Endothelial cell of hepatic sinusoid (primary cell): ENCODE measurements around the gene PIK3R6.

Source experiments
- in situ Hi-C: cut with HindIII; loops from 2 replicates; pipeline ENCODE4 v1.10.0; 2017; ENCODE audit warnings: low sequenced_read_pairs

Gene PIK3R6

DNA sequence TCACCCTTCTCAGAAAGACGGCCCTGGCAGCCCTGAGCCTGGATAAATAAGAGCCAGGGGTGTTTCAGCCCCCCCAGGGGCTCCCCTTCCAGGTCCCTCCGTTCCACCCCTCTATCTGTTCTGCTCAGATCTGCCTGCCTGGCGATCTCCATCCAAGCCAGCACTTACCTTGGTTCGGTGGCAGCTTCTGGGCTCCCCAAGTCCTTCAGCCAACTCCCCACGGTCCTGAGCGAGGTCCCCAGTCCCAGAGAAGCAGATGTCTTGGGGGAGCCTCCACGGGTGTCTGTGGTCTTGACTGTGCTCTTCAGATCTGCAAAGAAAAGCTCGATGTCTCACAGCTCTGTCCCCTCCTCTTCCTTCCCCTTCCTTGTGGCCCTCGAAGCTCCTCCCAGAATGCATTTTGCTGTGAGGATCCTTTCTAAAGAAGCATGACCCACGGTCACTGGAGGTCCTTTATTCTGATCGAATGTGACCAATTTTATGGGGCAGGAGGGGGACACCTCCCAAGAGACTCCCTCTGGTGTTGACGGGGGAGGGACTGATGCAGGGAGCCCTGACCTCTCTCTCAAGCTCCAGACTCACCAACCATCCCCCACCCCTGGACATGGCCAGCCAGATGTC is at the start of gene PIK3R6:
Gene PIK3R6, minus strand, starts transcription at position 314 of the 621 bp plus-strand sequence. CDS start 17,880 bp downstream, outside the sequence.
- in situ Hi-C loops: no loop called here

DNA sequence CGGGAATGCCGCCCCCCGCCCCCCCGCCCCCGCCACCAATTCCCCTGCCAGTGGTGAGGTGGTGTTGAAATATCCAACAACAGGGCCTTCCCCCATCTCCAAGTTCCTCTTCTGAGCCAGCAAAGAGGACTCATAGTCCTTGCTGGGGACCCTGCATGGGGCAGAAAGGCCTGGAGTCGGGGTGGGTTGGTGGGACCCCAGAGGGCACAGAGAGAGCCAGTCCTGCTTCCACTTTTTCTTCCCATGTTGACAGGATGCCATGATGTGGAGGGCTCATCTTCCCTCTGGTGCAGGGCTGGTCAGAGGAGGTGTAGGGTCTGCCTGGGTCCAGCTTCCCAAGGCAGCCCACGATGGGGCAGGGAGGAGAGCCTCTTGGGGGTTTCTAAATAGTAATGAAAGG is 49.0 kb upstream of the PIK3R6 start:
- in situ Hi-C loops: no loop called here

DNA sequence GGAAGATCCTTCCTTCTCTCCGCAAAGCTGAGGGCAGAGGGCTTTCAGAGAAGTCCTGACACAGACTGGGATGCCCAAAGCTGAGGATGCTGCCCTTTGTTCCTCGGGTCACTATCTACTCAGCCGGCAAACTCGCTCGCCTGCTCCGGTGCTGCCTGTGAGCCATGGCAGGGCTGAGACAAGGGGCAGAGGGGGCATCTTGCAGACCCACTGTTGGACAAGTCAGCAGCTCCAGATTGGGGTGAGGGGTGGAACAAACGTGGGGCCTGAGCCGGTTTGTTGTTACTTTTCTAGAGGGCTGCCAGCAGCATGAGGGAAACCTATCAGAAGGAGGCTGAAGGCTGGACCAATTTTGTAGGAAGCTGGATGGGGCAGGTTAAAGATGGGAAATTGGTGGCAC is 47.1 kb upstream of the PIK3R6 start:
- in situ Hi-C loops: no loop called here

DNA sequence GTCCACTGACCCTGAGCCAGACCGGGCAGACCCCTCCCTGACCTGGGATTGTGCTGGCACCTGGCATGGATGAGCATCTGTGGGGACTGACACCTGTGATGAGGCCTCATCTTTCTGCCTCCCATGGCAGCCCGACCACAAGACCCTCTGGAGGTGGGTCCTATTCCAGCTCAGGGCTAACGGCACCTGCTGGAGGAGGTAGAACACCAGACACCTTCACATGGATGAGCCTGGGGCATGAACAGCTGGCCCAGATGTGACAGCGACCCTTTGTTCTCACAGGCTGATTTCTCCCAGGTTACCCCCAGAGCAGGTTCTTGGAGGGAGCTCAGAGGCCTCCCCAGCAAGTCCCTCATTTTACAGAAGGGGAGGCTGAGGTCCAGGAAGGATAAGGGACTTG is 46.4 kb upstream of the PIK3R6 start:
- in situ Hi-C loops: no loop called here

GRCh38 chr17:8913091-8913490 is 45.6 kb upstream of the PIK3R6 start:
- in situ Hi-C loops: no loop called here

- in situ Hi-C loops: no loop called here
These were observed 44.9 kb upstream of the PIK3R6 start for GRCh38 chr17:8912084-8912981.

DNA sequence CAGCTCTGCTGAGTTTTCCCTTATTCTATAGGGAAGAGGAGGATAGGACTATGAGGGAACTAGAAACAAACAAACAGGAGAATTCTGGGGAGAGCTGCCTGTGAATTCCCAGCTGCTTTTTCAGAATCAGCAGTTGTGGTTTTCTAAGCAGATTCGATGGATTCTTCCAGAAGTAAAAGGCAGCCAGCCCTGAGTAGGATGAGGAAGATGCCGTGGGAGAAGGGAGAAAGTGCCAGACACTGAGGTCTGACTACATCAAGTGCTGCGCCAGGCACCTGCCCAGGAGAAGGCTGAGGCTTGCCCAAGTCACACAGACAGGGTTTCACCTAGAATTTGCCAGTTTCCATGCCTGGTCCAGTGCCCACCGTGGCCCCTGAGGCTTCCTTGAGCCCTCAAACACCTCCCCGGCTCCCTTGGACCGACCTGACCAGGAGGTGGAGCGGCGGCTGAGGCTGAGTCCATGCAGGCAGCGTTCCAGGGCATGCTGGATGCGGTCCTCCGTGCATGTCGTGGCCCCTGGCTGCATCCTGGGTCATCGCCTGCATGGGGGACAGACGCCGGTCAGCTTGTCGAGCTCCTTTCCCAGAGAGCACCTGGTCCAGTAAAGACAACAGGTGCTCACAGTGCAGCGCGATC is 43.6 kb upstream of the PIK3R6 start:
- in situ Hi-C loops: no loop called here

GRCh38 chr17:8909586-8910270 is 42.3 kb upstream of the PIK3R6 start:
- in situ Hi-C loops: no loop called here

DNA sequence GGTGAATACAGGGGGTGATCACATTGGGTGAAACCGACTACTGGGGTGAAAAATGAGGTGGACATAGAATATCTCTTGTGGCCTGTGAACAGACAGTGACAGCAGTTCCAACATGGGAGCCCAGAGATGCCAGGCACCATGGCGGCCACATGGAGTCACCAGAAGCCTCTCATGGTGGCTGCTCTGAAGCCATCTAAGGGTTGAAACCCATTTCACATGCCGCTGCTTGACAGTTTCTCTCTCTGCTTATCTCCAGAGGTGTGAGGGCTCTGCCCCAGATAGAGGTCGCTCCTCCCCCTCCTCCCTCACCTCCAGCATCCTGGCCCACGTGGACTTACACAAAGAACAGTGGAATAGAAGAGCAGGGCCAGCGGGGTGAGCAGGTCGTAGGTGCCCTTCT is 37.9 kb upstream of the PIK3R6 start:
- in situ Hi-C loops: no loop called here

DNA sequence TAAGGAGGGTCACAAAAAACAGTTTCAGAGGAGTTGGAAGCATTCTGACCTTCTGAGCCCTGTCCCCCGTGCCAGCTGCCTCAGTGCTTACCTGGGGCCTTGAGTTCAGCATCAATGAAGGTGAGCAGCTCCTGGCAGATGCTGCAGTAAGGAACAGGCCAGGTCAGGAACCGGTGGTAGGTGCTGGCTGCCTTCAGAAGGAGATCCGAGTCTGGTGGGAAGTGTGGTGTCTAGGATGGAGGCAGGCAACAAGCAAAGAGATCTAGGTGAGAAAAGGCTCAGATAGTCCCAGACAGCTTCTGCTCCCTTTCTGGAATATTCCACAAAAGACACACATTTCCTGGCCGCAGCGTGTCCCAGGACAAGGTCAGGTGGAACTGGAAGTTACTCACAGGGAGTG is 37.2 kb upstream of the PIK3R6 start:
- in situ Hi-C loops: no loop called here

DNA sequence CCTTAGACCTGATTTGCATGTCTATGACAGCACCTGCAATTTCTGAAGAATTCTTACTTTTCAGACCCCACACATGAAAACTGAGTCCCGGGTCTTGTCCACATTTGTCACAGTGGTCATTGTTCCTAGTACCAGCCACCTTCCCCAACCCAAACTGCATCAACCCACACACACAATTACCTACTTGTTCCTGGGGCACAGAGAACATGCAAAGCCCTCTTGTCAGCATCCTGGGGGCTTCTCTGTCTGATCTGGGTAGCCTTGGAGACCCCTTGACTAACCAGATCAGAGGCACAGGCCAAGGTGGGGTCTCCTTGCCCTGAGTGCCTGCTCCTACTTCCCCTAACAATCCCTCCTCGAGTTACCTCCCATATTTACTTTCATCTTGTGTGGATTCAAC is 36.7 kb upstream of the PIK3R6 start:
- in situ Hi-C loops: no loop called here

DNA sequence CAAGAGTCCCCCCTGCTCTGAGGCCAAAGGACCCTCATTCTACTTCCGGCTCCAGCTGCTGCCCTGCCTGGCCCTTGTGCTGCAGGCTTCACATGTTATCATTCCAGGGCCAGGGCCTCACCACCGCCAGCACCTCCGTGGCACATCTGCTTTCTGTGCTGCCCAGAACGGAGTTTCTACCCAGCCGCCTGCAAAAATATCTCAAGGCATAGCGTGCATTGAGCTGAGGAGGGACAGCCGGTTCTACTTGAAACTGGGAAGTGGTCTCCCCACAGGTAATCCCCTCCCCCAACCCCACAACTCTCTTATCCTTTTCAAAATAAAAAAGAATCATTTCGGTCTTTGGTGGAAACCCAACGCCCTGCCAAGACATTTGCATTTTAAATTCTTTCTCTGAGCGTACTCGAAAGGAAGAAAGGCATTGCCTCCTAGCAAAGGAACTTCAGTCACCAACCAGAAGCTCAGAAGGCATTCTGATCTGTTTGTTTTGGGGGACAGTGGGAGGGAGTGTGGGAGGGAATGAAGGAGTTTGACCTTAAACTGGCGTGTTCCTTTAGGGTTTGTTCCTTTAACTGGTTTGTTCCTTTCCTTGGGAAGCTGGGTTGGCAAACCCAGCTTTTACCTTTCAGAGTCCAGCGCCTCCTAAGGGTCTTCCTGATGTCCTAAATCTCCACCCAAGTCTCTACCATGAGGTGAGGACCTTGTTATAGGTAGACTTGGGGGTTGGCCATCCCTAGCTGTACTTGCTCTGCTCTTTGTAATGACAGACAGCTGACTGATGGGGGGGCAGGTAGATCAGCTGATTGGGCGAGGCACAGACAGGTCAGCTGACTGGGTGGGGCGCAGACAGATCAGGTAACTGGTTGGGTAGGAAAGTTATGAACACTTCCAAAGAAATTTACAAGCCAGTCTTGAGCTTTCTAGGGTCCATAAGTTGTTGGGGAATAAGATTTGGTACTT is 33.4 kb upstream of the PIK3R6 start:
- in situ Hi-C loops: no loop called here

DNA sequence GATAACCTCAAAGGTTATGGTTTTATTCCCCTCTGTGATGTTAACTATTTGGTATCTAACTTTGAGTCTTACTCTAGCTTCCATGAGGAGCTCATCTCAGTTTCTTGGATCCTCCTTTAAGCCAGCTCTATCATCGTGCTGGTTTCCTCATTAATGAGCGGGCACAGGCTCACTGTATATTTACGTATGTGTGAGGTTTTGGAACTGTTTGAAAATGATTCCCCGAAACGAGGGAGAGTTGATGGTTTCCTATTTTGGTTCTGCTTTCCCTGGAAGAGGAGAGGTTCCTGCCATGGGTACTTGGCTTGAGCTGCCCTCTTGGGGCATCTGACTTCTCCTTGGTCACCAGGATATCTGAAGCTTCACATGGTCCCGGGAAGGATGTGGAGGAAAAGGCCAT is 32.7 kb upstream of the PIK3R6 start:
- in situ Hi-C loops: no loop called here

DNA sequence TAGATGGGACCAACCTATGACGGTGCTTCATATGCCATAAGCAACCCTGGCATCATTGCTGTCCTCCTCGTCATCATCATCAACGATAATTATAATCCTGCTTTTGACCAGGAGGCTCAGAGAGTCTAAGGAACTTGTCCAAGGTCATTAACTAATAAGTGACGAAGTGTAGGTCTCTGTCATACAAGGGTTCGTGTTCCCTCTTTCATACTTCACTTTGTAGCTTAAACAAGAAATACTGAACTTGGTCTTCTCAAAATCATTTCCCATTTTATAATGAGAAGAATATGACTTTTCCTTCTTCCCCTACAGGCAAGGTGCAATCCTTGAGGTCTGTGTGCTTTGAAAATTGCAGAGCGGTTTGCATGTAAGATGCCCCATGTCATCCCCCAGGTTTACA is 31.2 kb upstream of the PIK3R6 start:
- in situ Hi-C loops: no loop called here

DNA sequence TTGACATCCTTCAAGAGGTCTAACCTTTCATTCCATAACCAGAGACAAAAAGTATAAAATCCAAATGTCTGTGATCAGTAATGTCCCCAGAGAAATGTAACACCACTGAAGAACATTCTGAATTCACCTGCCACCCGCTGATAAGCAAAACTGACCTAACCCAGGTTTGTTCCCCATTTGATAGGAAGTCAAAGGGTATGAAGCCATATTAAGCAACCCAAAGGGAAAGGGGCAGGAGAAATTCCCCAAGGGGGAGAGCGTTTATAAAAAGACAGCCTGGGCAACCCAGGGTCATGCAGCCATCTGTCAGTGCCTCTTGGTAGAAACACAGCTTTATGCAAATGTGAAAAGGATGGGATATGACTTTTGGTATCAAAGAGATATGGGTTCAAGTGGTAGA is 30.7 kb upstream of the PIK3R6 start:
- in situ Hi-C loops: no loop called here

DNA sequence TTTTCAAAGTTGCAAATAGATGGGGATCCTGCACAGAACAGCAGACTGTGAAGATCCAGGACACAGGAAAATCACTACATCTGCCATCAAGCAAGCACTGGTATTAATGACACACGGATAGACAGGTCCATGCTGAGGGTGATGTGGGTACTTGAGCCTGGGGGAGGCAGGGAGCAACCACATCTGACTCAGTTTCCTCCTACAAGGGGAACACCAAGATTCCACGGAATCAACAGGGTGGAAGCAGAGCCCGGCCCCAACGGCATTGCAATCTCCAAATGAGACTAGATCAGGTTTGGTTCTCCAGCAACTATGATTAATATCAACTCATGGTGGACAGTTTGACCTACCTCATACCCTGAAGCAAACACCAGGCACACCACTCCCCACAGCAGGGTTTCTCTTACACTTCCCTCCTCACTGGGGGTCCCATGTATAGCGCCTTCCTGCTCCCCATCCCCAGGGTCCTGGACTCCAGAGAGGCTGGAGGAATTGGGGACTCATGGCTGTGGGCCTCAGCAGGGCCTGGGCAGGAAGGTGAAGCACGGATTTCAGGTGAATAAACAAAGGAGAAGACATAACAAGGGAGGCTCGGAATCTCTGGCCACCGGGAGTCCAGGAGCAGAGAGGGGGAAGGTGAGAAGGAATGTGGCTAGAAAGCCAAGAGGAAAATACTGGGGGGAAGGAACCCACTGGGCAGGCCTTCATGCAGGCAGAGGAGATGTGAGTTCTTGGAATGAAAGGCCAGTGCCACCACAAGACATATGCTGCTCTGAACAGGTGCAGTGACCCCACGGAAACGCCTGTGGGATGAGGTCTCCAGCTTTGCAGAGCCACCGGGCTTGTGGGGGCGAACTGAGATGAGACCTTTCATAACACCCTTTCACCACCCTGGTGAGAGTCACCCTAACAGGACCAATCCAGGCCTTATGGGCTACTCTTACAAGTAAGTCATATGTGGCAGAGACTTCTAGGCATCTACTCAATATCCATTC is 29.5 kb upstream of the PIK3R6 start:
- in situ Hi-C loops: no loop called here

- in situ Hi-C loops: no loop called here
These were observed 28.6 kb upstream of the PIK3R6 start for GRCh38 chr17:8896087-8896486.

- in situ Hi-C loops: no loop called here
These were observed 27.5 kb upstream of the PIK3R6 start for GRCh38 chr17:8894673-8895578.
